ENCODE measurements around the gene IFNW1. TPM values are rescaled to one million over a fixed set of nuclear protein-coding genes. Genes with fewer than 3 reads are reported as not detected.
"Not testable (repeated sequence)": the region's sequence is repeated elsewhere in the genome, so short reads cannot be mapped to it uniquely, and the experiment has no call there.

IFNW1 gene
- total RNA-seq: not detected
- not detected for polyA plus RNA-seq

DNA sequence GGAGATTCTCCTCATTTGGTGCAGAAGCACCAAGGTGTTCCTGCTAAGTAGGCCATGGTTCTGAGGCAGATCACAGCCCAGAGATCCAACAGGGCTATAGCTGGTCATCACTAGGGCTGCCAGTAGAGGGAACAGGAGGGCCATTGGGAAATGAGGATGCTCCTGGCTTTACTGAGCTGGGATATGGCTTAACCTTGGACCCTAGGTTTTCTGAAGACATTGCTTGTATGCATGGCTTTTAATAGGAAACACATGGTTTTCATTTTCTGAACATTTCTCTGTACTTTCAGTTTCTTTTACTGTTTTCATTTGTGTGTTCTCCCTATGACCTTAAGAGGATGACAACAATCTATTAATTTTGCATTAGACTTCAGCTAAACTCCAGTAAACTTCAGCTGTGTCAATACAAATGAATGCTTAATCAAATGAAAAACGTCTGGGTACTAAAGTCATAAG is at the start of gene IFNW1:
Gene IFNW1 (minus strand): TSS at position 406 of the 456 bp plus-strand sequence. CDS start 262 bp downstream, at position 144.
- intact Hi-C loops (cut with micrococcal nuclease): no loop called here
- Histone ChIP-seq H3K27ac (ENCODE audit: low read depth, low read length) (no peak within 1 kb of the TSS), H3K4me1 (ENCODE audit: insufficient read depth, low read length) (peaks cover 16% of the 10 kb centered on the region), H3K27me3 (ENCODE audit: insufficient read depth, low read length) (no peaks in the 10 kb centered on the region), H3K4me3 (ENCODE audit: low read length in 2 of 2) (no peak within 1 kb of the TSS), H3K36me3 (ENCODE audit: insufficient read depth, low read length) (no peaks in the 10 kb centered on the region), H3K9me3 (ENCODE audit: control insufficient read depth in 1 of 2, low read length in 2 of 2) (no peaks in the 10 kb centered on the region)
- Mint-ChIP-seq H3K4me3 (peak within 1 kb of the TSS in 1 of 8 donors; percentile 35), H3K27me3 (no peaks in the 10 kb centered on the region), H3K27ac (peak within 1 kb of the TSS in 1 of 7 donors; percentile 14), H3K4me1 (peaks cover 15 to 25% (median 20%) of the 10 kb centered on the region in 4 donors), H3K36me3 (no peaks in the 10 kb centered on the region), H3K9me3 (peaks cover 0 to 2% (median 0%) of the 10 kb centered on the region in 8 donors)
- POLR2A ChIA-PET (ENCODE audit: partially characterized antibody): no interaction called here
- DNase-seq: no peak
- CTCF ChIA-PET (ENCODE audit: partially characterized antibody): interaction anchor here (1.3 to 1.6 kb wide), 2 partner anchors 12 to 94 kb away, joined by 3 to 6 read pairs; no protein-coding TSS in a partner anchor

GRCh38 chr9:21187487-21187886 is 45.9 kb upstream of the IFNW1 start, which contains the start of gene IFNA4:
IFNA4 (minus strand) TSS chr9:21187587; CDS start chr9:21187531, 56 bp downstream.
- H3K36me3 Mint-ChIP-seq; H3K9me3 ChIP-seq (ENCODE audit: control insufficient read depth in 1 of 2, low read length in 2 of 2); POLR2A ChIA-PET (ENCODE audit: partially characterized antibody); H3K36me3 ChIP-seq (ENCODE audit: insufficient read depth, low read length); H3K27ac ChIP-seq (ENCODE audit: low read depth, low read length); H3K4me1 ChIP-seq (ENCODE audit: insufficient read depth, low read length); H3K27ac Mint-ChIP-seq; DNase-seq; H3K27me3 Mint-ChIP-seq; H3K27me3 ChIP-seq (ENCODE audit: insufficient read depth, low read length); H3K4me3 Mint-ChIP-seq; intact Hi-C loops (cut with micrococcal nuclease); H3K9me3 Mint-ChIP-seq; H3K4me3 ChIP-seq (ENCODE audit: low read length in 2 of 2): not testable (repeated sequence)
- H3K4me1 Mint-ChIP-seq: peaks cover 6 to 11% (median 7%) of the 10 kb centered on the region in 4 donors
- CTCF ChIA-PET (ENCODE audit: partially characterized antibody): interaction anchor here (1.2 kb wide), 1 partner anchor 626 kb away, joined by 3 read pairs; no protein-coding TSS in a partner anchor

DNA sequence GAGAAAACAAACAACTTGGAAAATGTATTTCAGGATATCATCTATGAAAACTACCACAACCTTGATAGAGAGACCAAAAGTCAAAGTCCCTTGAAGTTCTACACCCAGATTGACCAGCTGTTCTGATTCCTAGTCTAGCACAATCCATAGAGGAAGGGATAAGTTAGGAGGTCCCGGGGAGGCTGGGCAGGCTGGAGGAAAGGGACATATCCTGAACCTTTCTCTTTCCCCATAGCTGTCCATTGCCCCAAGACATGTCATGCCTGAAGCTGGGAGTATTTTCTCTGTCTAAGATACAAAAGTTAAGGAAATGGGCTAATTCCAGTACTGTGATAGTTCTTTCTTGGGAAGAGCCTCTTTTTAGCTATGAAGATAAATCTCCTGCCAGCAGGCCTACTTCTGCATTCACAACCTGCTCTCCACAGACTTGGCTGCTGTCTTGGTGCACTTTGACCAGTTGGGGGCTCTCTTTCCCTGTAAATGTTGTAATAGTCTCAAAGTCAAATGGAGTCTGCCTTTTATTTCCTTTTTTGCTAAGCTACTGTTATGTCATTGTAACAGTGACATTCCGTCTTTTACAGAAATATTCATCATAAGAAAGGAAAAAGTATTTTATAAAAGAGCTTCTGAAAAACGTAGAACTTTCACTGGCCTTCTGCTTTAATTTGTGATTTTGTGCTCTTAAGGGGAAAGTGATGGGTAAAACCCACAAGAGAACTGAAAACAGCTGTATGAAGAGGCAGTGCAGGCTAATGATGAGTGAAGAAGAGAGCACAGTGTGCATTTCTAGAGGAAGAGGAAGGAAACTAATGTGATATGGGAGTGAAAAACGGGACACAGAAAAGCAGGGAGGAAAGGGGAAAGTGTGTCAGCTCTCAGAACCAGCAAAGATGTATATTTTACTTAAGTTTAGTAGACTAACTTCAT is 41.4 kb upstream of the IFNW1 start:
- peak overlapping the region in 1 of 8 donors; percentile 13 for H3K4me3 Mint-ChIP-seq
- not testable (repeated sequence) for H3K36me3 ChIP-seq (ENCODE audit: insufficient read depth, low read length); H3K27ac ChIP-seq (ENCODE audit: low read depth, low read length); H3K27me3 Mint-ChIP-seq; H3K9me3 Mint-ChIP-seq; H3K4me1 ChIP-seq (ENCODE audit: insufficient read depth, low read length); H3K9me3 ChIP-seq (ENCODE audit: control insufficient read depth in 1 of 2, low read length in 2 of 2); H3K27me3 ChIP-seq (ENCODE audit: insufficient read depth, low read length); H3K4me3 ChIP-seq (ENCODE audit: low read length in 2 of 2); H3K36me3 Mint-ChIP-seq
- CTCF ChIA-PET (ENCODE audit: partially characterized antibody): interaction anchor here (0.7 to 2.4 kb wide), 33 partner anchors 9 to 617 kb away, joined by 3 to 28 read pairs (median 4); partner anchors contain the start of gene KLHL9
- H3K27ac Mint-ChIP-seq: peak overlapping the region in 4 of 7 donors; percentile 2 to 72 (median 34)
- DNase-seq: peak in 4 of 5 donors; percentile 18 to 35 (median 30)
- H3K4me1 Mint-ChIP-seq: peaks cover 6 to 11% (median 7%) of the 10 kb centered on the region in 4 donors
- intact Hi-C loops (cut with micrococcal nuclease): loop anchor here (1.0 to 2.0 kb wide), 3 partner anchors 12 to 606 kb away; no protein-coding TSS in a partner anchor
- POLR2A ChIA-PET (ENCODE audit: partially characterized antibody): interaction anchor here (1.3 kb wide), 1 partner anchor 24 kb away, joined by 3 read pairs; no protein-coding TSS in a partner anchor

DNA sequence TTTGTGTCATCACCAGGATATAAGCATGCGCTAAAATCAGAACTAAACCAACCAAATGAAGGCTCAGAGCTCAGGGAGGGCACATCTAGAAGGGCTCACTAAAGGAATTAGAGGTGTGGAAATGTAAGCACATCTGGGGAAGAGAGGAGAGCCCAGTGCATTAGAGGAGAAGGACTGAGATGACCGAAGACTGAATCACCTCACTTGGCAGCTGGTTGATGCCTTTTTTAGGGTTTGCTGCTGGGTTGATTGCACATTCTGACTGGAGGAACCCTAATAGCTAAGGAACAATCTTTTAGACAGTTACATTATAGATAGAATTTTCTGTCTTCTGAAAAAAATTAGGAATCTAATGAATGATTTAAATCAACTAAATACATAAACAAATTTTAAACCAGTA is 33.0 kb upstream of the IFNW1 start:
- intact Hi-C loops (cut with micrococcal nuclease): no loop called here
- Mint-ChIP-seq H3K9me3 (no peaks in the 10 kb centered on the region), H3K4me3 (no peak overlapping the region), H3K36me3 (no peaks in the 10 kb centered on the region), H3K27me3 (peaks cover 0 to 1% of the 10 kb centered on the region in 2 donors), H3K4me1 (peaks cover 0 to 4% (median 2%) of the 10 kb centered on the region in 4 donors), H3K27ac (no peak overlapping the region)
- H3K4me3 ChIP-seq (ENCODE audit: low read length in 2 of 2): no peak overlapping the region
- no peaks in the 10 kb centered on the region for H3K9me3 ChIP-seq (ENCODE audit: control insufficient read depth in 1 of 2, low read length in 2 of 2)
- no peaks in the 10 kb centered on the region for H3K36me3 ChIP-seq (ENCODE audit: insufficient read depth, low read length)
- H3K27me3 ChIP-seq (ENCODE audit: insufficient read depth, low read length): no peaks in the 10 kb centered on the region
- no peak for DNase-seq
- CTCF ChIA-PET (ENCODE audit: partially characterized antibody): interaction anchor here (1.1 to 2.4 kb wide), 4 partner anchors 8 to 160 kb away, joined by 3 to 19 read pairs (median 5); no protein-coding TSS in a partner anchor
- no peaks in the 10 kb centered on the region for H3K4me1 ChIP-seq (ENCODE audit: insufficient read depth, low read length)
- POLR2A ChIA-PET (ENCODE audit: partially characterized antibody): no interaction called here
- no peak overlapping the region for H3K27ac ChIP-seq (ENCODE audit: low read depth, low read length)

DNA sequence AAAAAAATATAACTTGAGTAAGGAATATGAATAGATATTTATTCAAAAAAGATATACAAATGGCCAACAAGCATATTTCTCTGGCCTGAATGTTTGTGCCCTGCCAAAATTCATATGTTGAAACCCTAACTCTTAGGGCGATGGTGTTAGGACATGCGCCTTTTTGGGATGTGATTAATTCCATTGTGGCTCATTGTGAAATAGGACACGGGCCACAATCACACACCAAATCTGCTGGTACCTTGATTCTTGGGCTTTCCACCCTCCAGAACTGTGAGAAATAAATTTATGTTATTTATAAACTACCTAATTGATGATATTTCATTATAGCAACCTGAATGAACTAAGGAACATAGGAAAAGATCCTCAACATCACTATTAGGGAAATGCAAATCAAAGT is 30.5 kb upstream of the IFNW1 start:
- no peak overlapping the region for H3K4me3 Mint-ChIP-seq
- peaks cover 0 to 4% (median 2%) of the 10 kb centered on the region in 4 donors for H3K4me1 Mint-ChIP-seq
- no peak overlapping the region for H3K27ac Mint-ChIP-seq
- H3K27me3 Mint-ChIP-seq: peaks cover 2% of the 10 kb centered on the region in 2 donors
- intact Hi-C loops (cut with micrococcal nuclease): no loop called here
- no peak for DNase-seq
- H3K9me3 ChIP-seq (ENCODE audit: control insufficient read depth in 1 of 2, low read length in 2 of 2): no peaks in the 10 kb centered on the region
- CTCF ChIA-PET (ENCODE audit: partially characterized antibody): no interaction called here
- no peak overlapping the region for H3K27ac ChIP-seq (ENCODE audit: low read depth, low read length)
- H3K36me3 ChIP-seq (ENCODE audit: insufficient read depth, low read length): no peaks in the 10 kb centered on the region
- H3K36me3 Mint-ChIP-seq: no peaks in the 10 kb centered on the region
- POLR2A ChIA-PET (ENCODE audit: partially characterized antibody): no interaction called here
- no peaks in the 10 kb centered on the region for H3K9me3 Mint-ChIP-seq
- H3K4me1 ChIP-seq (ENCODE audit: insufficient read depth, low read length): no peaks in the 10 kb centered on the region
- H3K4me3 ChIP-seq (ENCODE audit: low read length in 2 of 2): no peak overlapping the region
- no peaks in the 10 kb centered on the region for H3K27me3 ChIP-seq (ENCODE audit: insufficient read depth, low read length)

DNA sequence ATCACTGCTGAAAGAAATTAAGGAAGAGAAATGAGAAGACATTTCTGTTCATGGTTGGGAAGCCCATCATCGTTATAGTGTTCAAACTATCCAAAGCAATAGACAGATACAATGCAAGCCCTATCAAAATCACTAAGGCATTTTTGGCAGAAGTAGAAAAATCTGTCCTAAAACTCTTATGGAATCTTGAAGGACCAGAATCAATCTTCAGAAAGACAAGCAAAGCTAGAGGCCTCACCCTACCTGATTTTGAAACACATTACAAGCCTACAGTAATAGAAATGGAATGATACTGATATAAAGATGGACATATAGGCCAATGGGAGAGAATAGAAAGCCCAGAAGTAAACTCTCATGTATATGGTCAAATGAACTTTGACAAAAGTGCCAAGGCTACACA is 29.7 kb upstream of the IFNW1 start:
- intact Hi-C loops (cut with micrococcal nuclease): no loop called here
- no peaks in the 10 kb centered on the region for H3K9me3 Mint-ChIP-seq
- ChIA-PET CTCF (ENCODE audit: partially characterized antibody) (no interaction called here), POLR2A (ENCODE audit: partially characterized antibody) (no interaction called here)
- Histone ChIP-seq H3K9me3 (ENCODE audit: control insufficient read depth in 1 of 2, low read length in 2 of 2) (no peaks in the 10 kb centered on the region), H3K4me3 (ENCODE audit: low read length in 2 of 2) (no peak overlapping the region), H3K27me3 (ENCODE audit: insufficient read depth, low read length) (no peaks in the 10 kb centered on the region), H3K27ac (ENCODE audit: low read depth, low read length) (no peak overlapping the region), H3K4me1 (ENCODE audit: insufficient read depth, low read length) (no peaks in the 10 kb centered on the region), H3K36me3 (ENCODE audit: insufficient read depth, low read length) (no peaks in the 10 kb centered on the region)
- H3K27ac Mint-ChIP-seq: no peak overlapping the region
- H3K36me3 Mint-ChIP-seq: no peaks in the 10 kb centered on the region
- peaks cover 0 to 4% (median 2%) of the 10 kb centered on the region in 4 donors for H3K4me1 Mint-ChIP-seq
- no peak overlapping the region for H3K4me3 Mint-ChIP-seq
- peaks cover 2% of the 10 kb centered on the region in 2 donors for H3K27me3 Mint-ChIP-seq
- no peak for DNase-seq

DNA sequence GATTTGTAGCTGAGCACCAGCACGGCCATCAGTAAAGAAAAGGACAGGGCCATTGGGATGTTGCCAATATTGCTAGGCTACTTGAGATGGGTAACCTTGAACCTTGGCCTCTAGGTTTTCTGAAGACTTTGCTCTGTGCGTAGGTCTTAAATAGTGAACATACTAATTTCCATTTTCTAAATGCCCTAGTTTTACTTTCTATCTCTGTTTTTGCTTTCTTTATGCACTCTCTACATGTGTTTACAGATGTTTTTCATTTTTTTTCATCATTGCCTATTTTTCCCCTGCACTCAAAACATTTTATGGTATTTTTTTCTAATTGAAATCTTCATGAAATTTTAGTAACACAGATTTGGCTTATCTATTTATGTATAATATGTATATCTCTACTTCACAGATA is 24.9 kb upstream of the IFNW1 start, which contains the start of gene IFNA21:
Gene IFNA21 (minus strand): TSS at position 101 of the 400 bp plus-strand sequence. CDS start 48 bp downstream, at position 53.
- intact Hi-C loops (cut with micrococcal nuclease); H3K27me3 Mint-ChIP-seq; H3K27ac Mint-ChIP-seq; H3K9me3 ChIP-seq (ENCODE audit: control insufficient read depth in 1 of 2, low read length in 2 of 2); H3K27me3 ChIP-seq (ENCODE audit: insufficient read depth, low read length); H3K36me3 ChIP-seq (ENCODE audit: insufficient read depth, low read length); H3K9me3 Mint-ChIP-seq; H3K4me3 Mint-ChIP-seq; H3K4me3 ChIP-seq (ENCODE audit: low read length in 2 of 2); H3K27ac ChIP-seq (ENCODE audit: low read depth, low read length); POLR2A ChIA-PET (ENCODE audit: partially characterized antibody); H3K4me1 ChIP-seq (ENCODE audit: insufficient read depth, low read length); H3K36me3 Mint-ChIP-seq; DNase-seq: not testable (repeated sequence)
- H3K4me1 Mint-ChIP-seq: peaks cover 14 to 23% (median 15%) of the 10 kb centered on the region in 4 donors
- CTCF ChIA-PET (ENCODE audit: partially characterized antibody): interaction anchor here (1.7 kb wide), 1 partner anchor 16 kb away, joined by 4 read pairs; no protein-coding TSS in a partner anchor

Measured in CD4-positive, alpha-beta memory T cell (primary cell).